ENCODE results near the gene GORASP2.

GORASP2 gene

DNA sequence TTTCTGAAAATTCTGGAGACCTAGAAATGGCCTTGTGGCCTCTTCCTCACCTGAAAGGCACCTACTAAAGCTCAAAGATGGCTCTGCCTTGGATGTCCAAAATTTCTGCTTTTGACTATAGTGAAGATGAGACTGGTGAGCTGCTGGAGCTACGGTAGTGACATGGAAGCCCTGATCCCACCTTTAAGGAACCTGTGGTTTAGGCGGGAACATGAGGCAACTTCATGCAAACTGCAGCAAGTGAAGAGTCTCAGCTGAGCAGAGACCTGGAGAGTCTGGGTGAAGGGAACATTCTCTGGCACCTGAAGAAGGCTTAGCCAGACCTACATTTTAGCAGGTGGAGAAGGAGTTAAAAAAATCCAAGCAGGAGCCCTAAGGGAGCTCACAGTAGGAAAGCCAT, 40.0 kb downstream of the GORASP2 start:
- no peak overlapping the region for H3K27ac ChIP-seq (ENCODE audit: low read length)
- H3K9ac ChIP-seq (ENCODE audit: low read depth, low read length), result no peak overlapping the region
- H3K4me3 ChIP-seq (ENCODE audit: low read length), result no peak overlapping the region
- H3K36me3 ChIP-seq (ENCODE audit: insufficient read depth, low read depth, low read length), result peaks cover 47% of the 10 kb centered on the region
- H3K4me1 ChIP-seq (ENCODE audit: insufficient read depth, low read length), result peaks cover 3% of the 10 kb centered on the region; the same call in 1 of the 2 replicates
- H3K9me3 ChIP-seq (ENCODE audit: insufficient read depth, low read depth, low read length), result no peaks in the 10 kb centered on the region
- H3K27me3 ChIP-seq (ENCODE audit: insufficient read depth, low read length), result no peaks in the 10 kb centered on the region; the same call in 1 of the 2 replicates

DNA sequence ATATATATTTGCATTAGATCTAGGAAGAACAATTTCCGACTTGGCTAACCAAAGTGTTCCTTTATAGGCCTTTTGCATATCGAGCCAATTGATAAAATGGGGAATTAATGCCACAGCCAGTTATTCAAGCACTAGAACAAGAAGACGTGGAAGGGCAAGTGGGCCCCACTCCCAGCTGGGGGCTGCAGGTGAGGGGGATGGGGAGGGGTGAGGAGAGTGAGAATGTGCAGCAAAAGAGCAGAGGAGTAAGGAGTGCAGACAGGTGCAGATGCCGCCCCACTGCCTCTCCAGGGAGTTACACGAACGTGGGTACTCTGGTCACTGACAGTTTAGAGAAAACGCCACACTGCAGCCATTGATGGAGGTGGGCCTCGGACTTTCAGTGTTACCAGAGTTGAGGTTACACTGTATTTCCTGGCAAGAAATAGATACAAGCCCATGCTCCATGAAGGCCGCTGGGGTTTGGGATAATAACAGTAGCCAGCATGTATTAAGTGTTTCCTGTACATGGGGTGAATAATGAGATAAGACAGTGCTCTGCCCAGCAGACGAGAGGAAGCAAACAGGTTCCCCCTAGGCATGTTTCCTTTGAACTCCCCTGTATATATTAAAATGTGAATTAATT, 40.9 kb downstream of the GORASP2 start:
- no peak overlapping the region for H3K4me3 ChIP-seq (ENCODE audit: low read length)
- no peak overlapping the region for H3K27ac ChIP-seq (ENCODE audit: low read length)
- peaks cover 3% of the 10 kb centered on the region; the same call in 1 of the 2 replicates for H3K4me1 ChIP-seq (ENCODE audit: insufficient read depth, low read length)
- peaks cover 39% of the 10 kb centered on the region for H3K36me3 ChIP-seq (ENCODE audit: insufficient read depth, low read depth, low read length)
- H3K9me3 ChIP-seq (ENCODE audit: insufficient read depth, low read depth, low read length), result no peaks in the 10 kb centered on the region
- no peaks in the 10 kb centered on the region; the same call in 1 of the 2 replicates for H3K27me3 ChIP-seq (ENCODE audit: insufficient read depth, low read length)
- no peak overlapping the region for H3K9ac ChIP-seq (ENCODE audit: low read depth, low read length)

DNA sequence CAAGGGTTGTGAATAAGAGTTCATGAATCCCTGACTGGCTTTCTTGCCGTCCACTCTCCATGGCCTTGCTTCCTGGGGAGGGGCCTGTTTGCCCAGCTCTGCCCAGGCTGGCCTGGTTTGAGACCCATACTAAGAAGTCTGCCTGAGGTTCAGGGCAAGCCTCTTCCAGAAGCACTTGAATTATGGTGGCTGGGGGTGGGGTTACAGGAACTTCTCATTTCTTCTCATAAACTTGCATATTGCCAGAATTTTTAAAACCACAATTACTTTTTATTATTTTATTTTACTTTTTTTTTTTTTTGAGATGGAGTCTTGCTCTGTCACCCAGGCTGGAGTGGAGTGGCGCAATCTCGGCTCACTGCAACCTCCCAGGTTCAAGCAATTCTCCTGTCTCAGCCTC, 42.0 kb downstream of the GORASP2 start:
- no peak overlapping the region for H3K9ac ChIP-seq (ENCODE audit: low read depth, low read length)
- H3K36me3 ChIP-seq (ENCODE audit: insufficient read depth, low read depth, low read length), result peaks cover 28% of the 10 kb centered on the region
- H3K27ac ChIP-seq (ENCODE audit: low read length), result no peak overlapping the region
- no peaks in the 10 kb centered on the region; the same call in 1 of the 2 replicates for H3K27me3 ChIP-seq (ENCODE audit: insufficient read depth, low read length)
- no peak overlapping the region for H3K4me3 ChIP-seq (ENCODE audit: low read length)
- H3K4me1 ChIP-seq (ENCODE audit: insufficient read depth, low read length), result peaks cover 3% of the 10 kb centered on the region; the same call in 1 of the 2 replicates
- no peaks in the 10 kb centered on the region for H3K9me3 ChIP-seq (ENCODE audit: insufficient read depth, low read depth, low read length)

DNA sequence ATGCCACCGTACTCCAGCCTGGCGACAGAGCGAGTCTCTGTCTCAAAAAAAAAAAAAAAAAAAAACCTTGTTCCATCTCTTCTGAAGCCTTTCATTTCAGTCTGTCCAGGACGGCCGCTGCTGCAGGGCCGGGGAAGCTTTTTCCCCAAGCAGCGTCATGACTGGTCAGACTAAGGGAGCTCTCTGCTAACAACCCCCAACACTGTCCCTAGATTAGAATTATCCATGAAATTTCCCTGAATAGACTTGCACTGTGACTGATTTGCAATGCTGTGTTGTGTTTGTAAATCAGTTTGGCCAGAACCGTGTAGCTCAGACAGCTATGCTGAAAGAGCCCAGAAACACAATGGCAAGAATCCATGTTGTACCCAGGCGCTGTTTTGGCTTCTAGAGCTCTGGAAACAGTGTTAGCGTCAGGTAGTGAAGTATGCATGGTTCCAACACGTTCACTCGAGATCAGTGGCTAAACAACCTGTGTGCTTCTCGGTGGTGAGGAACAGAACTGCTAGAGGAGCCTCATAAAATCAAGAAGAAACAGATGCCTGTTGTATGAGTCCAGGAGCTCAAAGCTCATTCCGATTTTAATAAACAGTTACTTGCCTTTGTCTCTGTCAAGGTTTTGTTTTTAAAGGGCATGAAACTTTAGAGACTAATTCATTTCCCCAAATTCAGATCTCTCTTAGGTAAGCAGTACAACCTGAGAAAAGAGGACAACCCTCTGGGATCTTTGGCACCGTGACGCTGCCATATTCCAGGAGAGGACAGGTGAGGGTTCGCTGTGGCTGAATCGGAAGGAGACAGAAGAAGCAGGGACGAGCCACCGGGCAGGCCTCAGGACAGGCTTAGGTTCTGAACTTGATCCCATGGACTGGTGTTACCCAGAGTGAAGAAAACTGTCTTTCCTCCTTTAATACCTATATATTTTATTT, 43.5 kb downstream of the GORASP2 start:
- Histone ChIP-seq H3K27me3 (ENCODE audit: insufficient read depth, low read length) (no peaks in the 10 kb centered on the region; the same call in 1 of the 2 replicates), H3K4me3 (ENCODE audit: low read length) (peak overlapping the region; percentile 64; the same call in 1 of the 2 replicates), H3K4me1 (ENCODE audit: insufficient read depth, low read length) (peaks cover 3% of the 10 kb centered on the region; the same call in 1 of the 2 replicates), H3K27ac (ENCODE audit: low read length) (no peak overlapping the region), H3K36me3 (ENCODE audit: insufficient read depth, low read depth, low read length) (peaks cover 13% of the 10 kb centered on the region), H3K9ac (ENCODE audit: low read depth, low read length) (peak overlapping the region; percentile 65; the same call in 1 of the 2 replicates), H3K9me3 (ENCODE audit: insufficient read depth, low read depth, low read length) (no peaks in the 10 kb centered on the region)

DNA sequence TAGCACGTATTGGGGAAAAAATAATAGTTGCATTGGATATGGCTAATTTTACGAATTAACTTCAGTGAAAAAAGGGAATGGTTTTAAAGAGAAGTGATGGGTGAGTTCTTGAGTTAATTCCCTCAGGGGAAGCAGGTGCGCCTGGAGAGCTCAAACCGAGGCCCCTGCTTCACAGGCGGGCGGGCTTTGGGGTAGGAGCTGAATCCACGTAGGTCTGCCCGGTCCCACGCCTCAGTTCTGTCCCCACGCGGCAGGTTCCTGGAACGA, 44.1 kb downstream of the GORASP2 start:
- H3K9me3 ChIP-seq (ENCODE audit: insufficient read depth, low read depth, low read length), result no peaks in the 10 kb centered on the region
- H3K27me3 ChIP-seq (ENCODE audit: insufficient read depth, low read length), result no peaks in the 10 kb centered on the region; the same call in 1 of the 2 replicates
- no peak overlapping the region for H3K27ac ChIP-seq (ENCODE audit: low read length)
- peaks cover 8% of the 10 kb centered on the region; the same call in 1 of the 2 replicates for H3K36me3 ChIP-seq (ENCODE audit: insufficient read depth, low read depth, low read length)
- peak overlapping the region; percentile 65; the same call in 1 of the 2 replicates for H3K9ac ChIP-seq (ENCODE audit: low read depth, low read length)
- H3K4me1 ChIP-seq (ENCODE audit: insufficient read depth, low read length), result peaks cover 3% of the 10 kb centered on the region; the same call in 1 of the 2 replicates
- peak overlapping the region; percentile 64; the same call in 1 of the 2 replicates for H3K4me3 ChIP-seq (ENCODE audit: low read length)

DNA sequence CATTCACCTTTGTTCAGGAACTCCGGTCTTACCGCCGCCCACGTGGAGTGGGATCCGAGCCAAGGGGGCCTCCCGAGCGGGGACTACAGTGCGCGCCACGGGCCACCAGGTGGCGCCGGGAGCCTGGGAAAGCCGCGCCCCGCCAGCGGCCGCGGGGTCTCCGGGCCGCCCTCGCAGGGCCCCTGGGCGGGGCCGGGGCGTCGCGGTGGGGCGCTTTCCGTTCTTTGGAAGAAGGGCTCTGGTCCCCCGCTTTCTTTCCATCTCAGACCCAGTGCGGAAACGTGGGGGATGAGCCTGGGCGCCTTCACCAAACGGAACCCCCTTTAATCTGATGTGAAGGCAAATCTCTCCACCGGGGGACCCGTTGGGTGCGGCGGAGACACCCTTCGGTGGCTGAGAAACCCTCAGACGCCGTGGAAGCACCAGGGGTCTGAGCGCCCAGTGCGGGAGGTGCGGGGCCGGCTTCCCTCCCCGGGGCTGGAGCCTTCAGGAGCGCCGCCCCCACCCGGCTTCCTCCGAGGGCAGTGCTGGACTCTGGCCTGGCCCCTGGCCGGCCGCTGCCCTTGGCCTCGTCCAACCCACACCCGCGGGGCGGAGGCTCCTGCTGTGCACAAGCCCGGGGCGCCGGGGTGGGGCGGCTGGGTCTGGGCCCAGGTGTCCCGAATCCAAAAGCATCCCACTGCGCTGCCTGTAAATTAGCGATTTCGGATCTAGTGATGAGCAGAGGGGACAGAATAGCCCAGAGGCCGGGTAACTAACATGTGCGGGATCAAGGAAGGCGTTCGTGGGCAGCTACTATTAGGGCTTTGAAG, 44.6 kb downstream of the GORASP2 start:
- Histone ChIP-seq H3K4me1 (ENCODE audit: insufficient read depth, low read length) (peaks cover 3% of the 10 kb centered on the region; the same call in 1 of the 2 replicates), H3K27ac (ENCODE audit: low read length) (no peak overlapping the region), H3K9ac (ENCODE audit: low read depth, low read length) (peak overlapping the region; percentile 67)

DNA sequence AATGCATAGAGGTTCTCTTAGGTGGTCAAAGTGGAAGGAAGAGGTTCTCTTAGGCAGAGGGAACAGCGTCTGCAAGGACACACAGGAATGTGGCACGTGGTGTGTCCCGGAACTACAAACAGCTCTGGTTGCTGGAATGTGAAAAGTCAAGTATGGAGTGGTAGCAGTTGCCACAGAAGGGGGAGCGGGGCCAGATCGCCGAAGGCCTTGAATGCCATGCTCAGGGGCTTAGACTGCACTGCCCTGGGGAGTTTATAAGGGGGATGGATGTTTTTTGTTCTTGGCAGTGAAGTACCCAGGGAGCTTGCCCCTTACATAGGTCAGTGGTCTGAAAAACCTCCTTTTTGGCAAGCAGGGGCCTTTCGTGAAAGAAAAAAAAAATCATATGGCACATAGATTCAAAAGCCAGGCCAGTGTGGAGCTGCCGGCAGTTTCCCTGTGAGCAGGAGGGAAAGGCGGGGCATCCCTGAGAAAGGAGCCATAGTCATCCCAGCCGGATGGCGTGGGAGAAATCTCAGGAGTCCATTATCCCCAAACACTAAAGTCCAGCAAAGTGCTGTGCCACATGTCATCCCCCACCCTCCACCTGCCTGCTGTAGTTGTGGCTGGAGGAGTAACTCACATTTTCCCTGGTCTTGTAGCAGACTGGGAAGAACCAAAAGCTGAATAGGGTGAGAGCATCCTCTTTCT, 45.4 kb downstream of the GORASP2 start:
- Histone ChIP-seq H3K4me1 (ENCODE audit: insufficient read depth, low read length) (no peaks in the 10 kb centered on the region; the same call in 1 of the 2 replicates), H3K9me3 (ENCODE audit: insufficient read depth, low read depth, low read length) (no peaks in the 10 kb centered on the region), H3K27me3 (ENCODE audit: insufficient read depth, low read length) (no peaks in the 10 kb centered on the region; the same call in 1 of the 2 replicates), H3K4me3 (ENCODE audit: low read length) (0 out of 2 replicates have a peak overlapping the region, but pooled peaks have one; percentile 64), H3K9ac (ENCODE audit: low read depth, low read length) (no peak overlapping the region), H3K36me3 (ENCODE audit: insufficient read depth, low read depth, low read length) (no peaks in the 10 kb centered on the region), H3K27ac (ENCODE audit: low read length) (no peak overlapping the region)

More for the DNA sequence above, 44.6 kb downstream of the GORASP2 start:
- H3K36me3 ChIP-seq (ENCODE audit: insufficient read depth, low read depth, low read length), result peaks cover 2% of the 10 kb centered on the region; the same call in 1 of the 2 replicates
- H3K4me3 ChIP-seq (ENCODE audit: low read length), result peak overlapping the region; percentile 64; the same call in 1 of the 2 replicates
- no peaks in the 10 kb centered on the region; the same call in 1 of the 2 replicates for H3K27me3 ChIP-seq (ENCODE audit: insufficient read depth, low read length)
- no peaks in the 10 kb centered on the region for H3K9me3 ChIP-seq (ENCODE audit: insufficient read depth, low read depth, low read length)

DNA sequence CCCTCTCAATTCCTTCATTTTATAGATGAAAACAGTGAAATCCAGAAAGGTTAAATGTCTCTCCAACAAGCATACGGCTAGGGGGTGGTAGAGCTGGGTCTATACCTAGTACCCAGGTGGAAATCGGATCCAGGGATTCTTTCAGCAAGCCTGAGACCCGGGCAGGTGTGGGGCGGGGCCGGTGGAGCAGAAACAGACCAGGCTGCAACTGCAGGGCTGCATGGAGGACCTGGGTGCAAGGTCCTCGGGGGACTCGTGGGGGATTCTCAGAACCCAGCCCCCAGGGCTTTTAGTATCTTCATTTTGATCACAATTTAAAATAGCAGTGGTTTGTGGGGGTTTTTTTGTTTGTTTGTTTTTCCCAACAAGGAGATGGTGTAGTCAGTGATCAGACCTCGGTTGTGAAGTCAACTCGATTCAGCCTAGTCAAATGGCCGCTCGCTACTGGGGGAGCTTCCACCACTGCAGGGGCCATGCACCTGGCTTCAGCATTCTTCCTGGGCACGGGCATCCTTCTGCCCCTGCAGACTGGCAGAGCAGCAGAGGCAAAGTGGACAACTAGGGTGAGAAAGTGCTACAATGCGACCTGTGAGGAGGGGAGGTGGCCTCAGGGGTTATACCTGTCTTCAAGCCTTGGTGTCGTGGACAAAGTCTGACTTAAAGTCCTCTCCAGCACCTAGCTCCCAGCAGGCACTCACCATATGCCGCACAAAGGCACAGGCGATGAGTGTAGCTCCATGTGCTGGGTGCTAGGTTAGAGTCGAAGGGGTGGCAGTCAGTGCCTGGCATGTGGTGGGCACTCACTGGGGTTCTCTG, 46.3 kb downstream of the GORASP2 start:
- no peak overlapping the region for H3K4me3 ChIP-seq (ENCODE audit: low read length)
- H3K9me3 ChIP-seq (ENCODE audit: insufficient read depth, low read depth, low read length), result no peaks in the 10 kb centered on the region
- H3K27ac ChIP-seq (ENCODE audit: low read length), result no peak overlapping the region
- H3K4me1 ChIP-seq (ENCODE audit: insufficient read depth, low read length), result no peaks in the 10 kb centered on the region; the same call in 1 of the 2 replicates
- no peaks in the 10 kb centered on the region; the same call in 1 of the 2 replicates for H3K27me3 ChIP-seq (ENCODE audit: insufficient read depth, low read length)
- no peak overlapping the region for H3K9ac ChIP-seq (ENCODE audit: low read depth, low read length)
- H3K36me3 ChIP-seq (ENCODE audit: insufficient read depth, low read depth, low read length), result no peaks in the 10 kb centered on the region

DNA sequence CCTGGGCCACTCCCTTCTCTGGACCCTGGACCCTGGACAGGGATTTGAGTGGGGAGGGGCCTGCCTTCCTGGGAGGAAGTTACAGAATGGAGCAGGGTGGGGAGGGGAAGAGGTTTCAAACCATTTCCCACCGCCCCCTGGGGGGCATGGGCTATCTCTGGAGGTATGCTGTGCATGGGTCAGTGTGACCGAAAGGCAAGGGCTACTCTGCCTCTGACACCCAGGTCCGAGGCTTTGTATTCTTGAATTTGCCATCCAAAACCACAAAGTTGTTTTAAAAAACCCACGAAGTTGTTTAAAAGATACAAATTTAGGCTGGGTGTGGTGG, 46.9 kb downstream of the GORASP2 start:
- Histone ChIP-seq H3K36me3 (ENCODE audit: insufficient read depth, low read depth, low read length) (no peaks in the 10 kb centered on the region), H3K9ac (ENCODE audit: low read depth, low read length) (no peak overlapping the region), H3K27ac (ENCODE audit: low read length) (no peak overlapping the region), H3K4me1 (ENCODE audit: insufficient read depth, low read length) (no peaks in the 10 kb centered on the region; the same call in 1 of the 2 replicates), H3K4me3 (ENCODE audit: low read length) (no peak overlapping the region), H3K9me3 (ENCODE audit: insufficient read depth, low read depth, low read length) (no peaks in the 10 kb centered on the region), H3K27me3 (ENCODE audit: insufficient read depth, low read length) (no peaks in the 10 kb centered on the region; the same call in 1 of the 2 replicates)

DNA sequence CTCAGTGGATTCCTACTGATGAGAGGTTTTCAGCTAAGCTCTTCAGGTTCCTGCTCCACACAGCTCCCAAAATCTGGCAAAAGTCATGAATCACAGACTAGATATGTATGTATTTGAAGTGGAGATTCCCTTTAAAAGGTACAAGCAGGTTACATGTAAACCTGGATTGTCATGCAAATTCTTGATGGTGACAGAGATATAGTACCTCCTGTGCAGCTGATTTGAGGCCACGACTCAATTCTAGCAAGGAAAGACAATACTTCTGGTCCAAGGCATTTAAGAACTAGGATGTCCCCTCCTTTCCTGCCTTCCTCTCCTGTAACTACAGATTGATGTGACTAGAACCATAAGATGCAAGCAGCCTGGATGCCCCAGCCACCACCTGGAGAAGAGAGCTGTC, 55.0 kb downstream of the GORASP2 start:
- H3K9ac ChIP-seq (ENCODE audit: low read depth, low read length), result no peak overlapping the region
- no peak overlapping the region for H3K4me3 ChIP-seq (ENCODE audit: low read length)
- peaks cover 10% of the 10 kb centered on the region for H3K36me3 ChIP-seq (ENCODE audit: insufficient read depth, low read depth, low read length)
- no peaks in the 10 kb centered on the region for H3K9me3 ChIP-seq (ENCODE audit: insufficient read depth, low read depth, low read length)
- H3K4me1 ChIP-seq (ENCODE audit: insufficient read depth, low read length), result peaks cover 8% of the 10 kb centered on the region; the same call in 1 of the 2 replicates
- H3K27me3 ChIP-seq (ENCODE audit: insufficient read depth, low read length), result no peaks in the 10 kb centered on the region
- no peak overlapping the region for H3K27ac ChIP-seq (ENCODE audit: low read length)
